GM20431 (cell line): ENCODE results near the gene FAM53B.

Source experiments
- in situ Hi-C: fragments of 300-500 bp; cut with MseI, MboI; formaldehyde crosslinking; loops from one replicate; pipeline ENCODE4 v1.15.0; 2020; ENCODE audit warnings: low sequenced_read_pairs; ENCODE audit not compliant: unreplicated experiment

Gene FAM53B

GRCh38 chr10:124699471-124700292, 44.5 kb downstream of the FAM53B start:
- in situ Hi-C loops = no loop called here

- in situ Hi-C loops = no loop called here
Measured at GRCh38 chr10:124698545-124699469, 45.4 kb downstream of the FAM53B start.

DNA sequence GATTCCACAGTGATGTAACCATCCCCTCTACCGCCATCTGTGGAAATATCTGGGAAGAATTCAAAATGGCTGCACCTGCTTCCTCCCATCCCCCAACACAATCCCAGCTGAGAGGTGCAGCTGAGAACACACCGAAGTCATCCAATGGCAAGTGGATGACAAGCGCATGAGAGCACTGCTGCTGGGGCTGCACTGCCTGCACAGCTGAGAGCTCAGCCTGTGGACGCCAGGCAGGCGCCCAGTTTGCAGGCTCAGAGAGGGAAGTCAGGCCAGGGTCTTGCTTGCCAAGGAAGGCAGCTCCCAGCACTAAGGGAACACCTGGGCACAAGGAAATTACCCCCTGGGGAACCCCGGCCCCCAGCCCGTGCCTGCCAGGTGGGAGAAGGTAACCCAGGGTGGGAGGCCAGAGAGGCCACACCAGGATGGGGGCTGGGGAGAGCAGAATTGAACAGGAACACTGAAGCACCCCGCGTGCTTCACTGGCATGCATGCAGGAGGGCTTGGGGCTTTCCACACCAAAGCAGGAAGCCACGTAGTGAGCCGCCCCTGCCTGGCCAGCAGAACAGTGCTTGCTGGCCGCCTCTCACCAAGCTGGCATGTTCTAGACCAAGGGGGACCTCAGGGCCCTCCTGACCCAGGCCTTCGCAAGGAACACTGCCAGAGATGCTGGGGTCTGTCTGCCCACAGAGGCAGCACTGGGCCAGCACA, 46.2 kb downstream of the FAM53B start:
- in situ Hi-C loops = no loop called here

- in situ Hi-C loops = no loop called here
Measured at GRCh38 chr10:124697443-124697836, 46.7 kb downstream of the FAM53B start.

GRCh38 chr10:124696446-124697392, 47.5 kb downstream of the FAM53B start:
- in situ Hi-C loops = no loop called here

- in situ Hi-C loops = no loop called here
Measured at GRCh38 chr10:124695259-124695658, 48.9 kb downstream of the FAM53B start.

DNA sequence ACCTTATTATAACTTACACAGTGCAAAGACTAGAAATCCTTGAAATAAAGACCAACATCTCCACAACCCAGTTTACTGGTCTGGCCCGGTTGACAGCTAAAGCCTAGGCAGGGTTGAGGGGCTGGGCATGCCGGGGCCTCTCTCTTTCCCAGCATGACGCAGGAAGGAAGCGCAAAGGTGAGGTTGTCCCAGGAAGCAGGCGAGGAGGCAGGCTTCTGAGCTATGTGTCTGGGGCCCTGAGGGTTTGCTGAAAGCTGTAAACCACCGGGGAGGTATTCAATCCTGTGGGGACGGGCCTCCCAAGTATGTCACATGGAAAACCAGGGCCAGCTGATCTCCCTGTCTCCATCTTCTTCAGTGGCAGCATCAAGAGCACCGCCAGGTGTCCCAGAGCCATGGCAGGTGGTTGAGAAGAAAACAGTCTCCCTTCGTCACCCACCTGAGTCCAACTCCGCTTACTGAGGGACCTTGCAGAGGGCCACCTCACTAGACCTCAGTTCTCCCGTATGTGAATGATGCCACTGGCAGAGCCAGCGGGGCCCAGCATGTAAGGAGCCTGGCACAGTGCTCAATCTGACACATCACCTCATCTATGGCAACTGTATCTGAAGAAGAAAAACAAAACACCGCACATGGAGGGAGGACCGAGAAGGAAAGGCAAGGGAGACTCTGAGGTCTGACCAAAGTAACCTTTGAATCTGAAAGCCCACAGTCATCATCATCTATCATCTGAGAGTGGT, 49.5 kb downstream of the FAM53B start:
- in situ Hi-C loops = no loop called here

GRCh38 chr10:124693801-124694416, 50.3 kb downstream of the FAM53B start:
- in situ Hi-C loops = no loop called here

DNA sequence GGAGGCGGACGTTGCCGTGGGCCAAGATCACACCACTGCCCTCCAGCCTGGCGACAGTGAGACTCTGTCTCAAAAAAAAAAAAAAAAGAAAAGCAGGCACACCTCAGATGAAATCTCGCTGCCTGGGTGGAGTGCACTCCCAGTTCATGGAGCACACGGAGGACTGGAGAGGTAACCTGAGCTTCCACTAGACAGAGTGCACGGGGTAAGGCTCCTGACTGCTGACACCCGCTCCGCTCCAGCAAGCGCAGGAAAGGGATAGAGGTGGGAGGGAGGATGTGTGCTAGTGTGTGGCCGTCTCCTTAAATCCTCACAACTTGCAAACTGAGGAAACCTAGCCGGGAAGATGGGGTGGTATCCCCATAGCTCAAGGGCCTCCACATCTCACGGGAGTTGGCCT, 50.8 kb downstream of the FAM53B start:
- in situ Hi-C loops = no loop called here

- in situ Hi-C loops = no loop called here
Measured at GRCh38 chr10:124692100-124692446, 52.1 kb downstream of the FAM53B start.

- in situ Hi-C loops = no loop called here
Measured at GRCh38 chr10:124691421-124692099, 52.6 kb downstream of the FAM53B start.

DNA sequence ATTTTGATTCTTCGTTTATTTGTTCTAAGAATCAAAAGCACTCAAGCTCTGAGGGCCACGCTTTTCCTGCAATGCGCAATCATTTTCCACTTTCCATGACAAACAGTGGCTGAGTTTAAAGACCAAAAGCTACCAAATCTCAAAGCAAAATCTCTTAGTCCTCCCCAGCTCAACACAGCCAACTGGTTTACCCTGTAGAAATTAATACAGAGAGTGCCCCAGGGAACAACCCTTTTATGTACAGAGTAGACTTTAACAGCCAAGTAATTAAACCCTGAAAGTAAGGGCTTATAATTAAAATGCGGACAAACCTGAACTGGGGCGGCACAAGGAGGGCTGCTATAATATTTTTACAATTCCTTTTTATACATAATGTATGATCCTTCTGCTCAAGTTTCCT, 53.2 kb downstream of the FAM53B start:
- in situ Hi-C loops = no loop called here

DNA sequence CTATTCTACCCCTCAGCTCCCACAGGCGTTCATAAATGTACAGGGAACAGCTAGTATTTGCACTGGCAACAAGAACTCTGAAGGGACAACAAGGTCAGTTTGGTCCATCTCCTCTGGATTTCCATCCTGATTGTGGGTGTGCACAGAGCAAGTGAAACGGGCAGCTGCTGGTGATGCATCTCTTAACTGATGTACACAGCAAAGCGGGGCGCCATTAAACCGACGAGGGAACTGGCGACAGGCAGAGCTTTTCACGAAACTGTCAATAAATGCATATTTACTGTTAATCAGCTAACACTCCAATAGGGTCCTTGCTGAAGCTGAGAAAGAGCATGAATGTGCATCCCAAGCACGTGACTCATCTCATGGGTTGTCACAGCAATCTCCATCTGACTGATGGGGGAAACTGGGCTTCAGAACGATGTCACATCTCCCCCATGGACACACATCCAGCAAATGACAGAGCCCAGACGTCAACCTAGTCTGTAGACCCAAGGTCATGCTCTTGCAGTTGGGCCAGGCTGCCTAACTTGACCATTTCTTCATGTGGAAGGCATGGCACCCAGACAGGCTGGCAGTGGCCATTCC, 54.2 kb downstream of the FAM53B start:
- in situ Hi-C loops = no loop called here

GRCh38 chr10:124688889-124689670, 55.1 kb downstream of the FAM53B start:
- in situ Hi-C loops = no loop called here

GRCh38 chr10:124688386-124688785, 55.8 kb downstream of the FAM53B start:
- in situ Hi-C loops = no loop called here

DNA sequence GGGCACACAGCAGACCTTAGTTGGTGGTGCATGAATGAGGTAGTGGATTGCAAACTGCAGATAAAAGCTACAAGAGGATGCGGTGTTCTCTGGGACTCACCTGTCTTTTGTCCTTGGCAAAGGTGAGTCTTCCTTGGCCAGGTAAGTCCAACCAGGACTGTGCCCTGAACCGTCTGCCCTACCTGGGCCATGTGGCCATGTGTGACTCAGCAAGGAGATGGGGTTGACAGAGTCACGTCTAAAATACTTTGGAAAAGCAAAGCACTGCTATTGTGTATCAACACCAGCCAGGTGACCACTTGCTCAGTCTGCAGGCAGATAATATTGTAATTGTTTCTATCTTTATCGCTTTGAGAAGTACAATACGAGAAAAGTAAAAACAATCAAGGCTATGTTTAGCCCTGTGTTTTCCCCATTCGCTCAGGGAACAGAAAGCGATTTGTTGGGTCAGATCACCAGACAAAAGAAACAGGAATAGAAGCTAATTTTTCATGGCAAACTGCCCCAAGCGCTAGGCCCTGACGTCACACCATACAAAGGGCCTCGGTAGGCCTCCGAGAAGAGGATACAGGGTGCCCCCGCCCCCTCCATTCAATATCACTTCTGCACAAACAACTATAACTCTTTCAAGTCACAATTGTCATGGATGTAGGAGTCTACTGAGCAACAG, 57.3 kb downstream of the FAM53B start:
- in situ Hi-C loops = no loop called here
